HepG2 (cell line): Measurements from ENCODE around the gene C20orf204. TPM values are rescaled to one million over a fixed set of nuclear protein-coding genes. Genes with fewer than 3 reads are reported as not detected.

Experiments
- ATAC-seq: fragments of 200-7000 bp; cut with Tn5 transposase; 3 replicates; pipeline ENCODE4 v1.9.1; 2020; ENCODE audit warnings: mild to moderate bottlenecking, moderate library complexity
- BruUV-seq: library from RNA; stranded (reverse); fragments of 400-500 nt; replicated peaks from 2 replicates; lab custom pipeline; 2021; lab: Mats Ljungman, UMichigan
- CTCF ChIA-PET: fragments of 300-600 bp; formaldehyde crosslinking; extraction: SDS; loops from one replicate; lab custom pipeline; 2021; ENCODE audit warnings: low total read pairs, inconsistent platforms, low intra/inter-chr PET ratio; lab: Yijun Ruan, JAX
- POLR2A ChIA-PET: fragments of 350-600 bp; sonication (Branson Sonifier 250); formaldehyde crosslinking; loops from one replicate; lab custom pipeline; 2020; ENCODE audit warnings: antibody characterized with exemption, inconsistent platforms; lab: Yijun Ruan, JAX
- DNase-seq: peaks from one replicate; pipeline ENCODE4 v3.0.0-alpha.2; 2015; ENCODE audit warnings: low spot score
- FAIRE-seq: peaks from 3 replicates; lab custom pipeline; 2011; peaks lifted over from hg19 to GRCh38; lab: Jason Lieb, UNC
- H2AFZ ChIP-seq: one replicate; pipeline ENCODE4 v1.6.1; 2011; ENCODE audit warnings: low read length, inconsistent platforms
- H3K27ac ChIP-seq: fragments of 300-600 bp; 3 replicates; pipeline ENCODE4 v1.8.0; 2011; ENCODE audit warnings: mixed run types, mild to moderate bottlenecking, mixed read lengths, low read length, inconsistent platforms; ENCODE audit not compliant: insufficient read depth; ENCODE audit errors: extremely low read length
- H3K27me3 ChIP-seq, 2 experiments: fragments of 200-600 bp in 1 of 2; 2 replicates in 1 of 2; 3 replicates in 1 of 2; pipeline versions ENCODE4 v1.6.0 to v1.8.0; 2011; ENCODE audit warnings: low read length in 2 of 2, mild to moderate bottlenecking in 2 of 2, moderate library complexity in 2 of 2, inconsistent platforms in 1 of 2; ENCODE audit not compliant: insufficient read depth in 2 of 2, control insufficient read depth in 1 of 2
- H3K36me3 ChIP-seq, 2 experiments: fragments of 200-600 bp in 1 of 2; replicated peaks in 1 of 2; 2 replicates in 1 of 2; 3 replicates in 1 of 2; pipeline versions ENCODE4 v1.5.1 to v1.8.0; 2011; ENCODE audit warnings: low read length in 2 of 2, inconsistent platforms in 1 of 2; ENCODE audit not compliant: insufficient read depth in 2 of 2, control insufficient read depth in 1 of 2
- H3K4me1 ChIP-seq: 2 replicates; pipeline ENCODE4 v1.5.1; 2012; ENCODE audit warnings: low read length, inconsistent platforms; ENCODE audit not compliant: insufficient read depth
- H3K4me2 ChIP-seq: 2 replicates; pipeline ENCODE4 v1.6.0; 2011; ENCODE audit warnings: low read depth, low read length, inconsistent platforms
- H3K4me3 ChIP-seq, 3 experiments: fragments of 200-600 bp in 1 of 3; sonication (generic), shearing (Covaris generic) in 1 of 3; replicated peaks in 1 of 3; 2 replicates each; pipeline ENCODE4 v1.5.1; 2011 to 2016; ENCODE audit warnings: low read length in 3 of 3, inconsistent platforms in 2 of 3, low read depth in 2 of 3, mild to moderate bottlenecking in 2 of 3, control low read depth in 1 of 3, mixed read lengths in 1 of 3; ENCODE audit not compliant: insufficient read depth in 1 of 3
- H3K79me2 ChIP-seq: one replicate; pipeline ENCODE4 v1.6.1; 2011; ENCODE audit warnings: low read length, inconsistent platforms; ENCODE audit not compliant: insufficient read depth
- H3K9ac ChIP-seq: 2 replicates; pipeline ENCODE4 v1.6.0; 2011; ENCODE audit warnings: mild to moderate bottlenecking, low read depth, low read length, inconsistent platforms; ENCODE audit not compliant: insufficient read depth
- H3K9me3 ChIP-seq: 2 replicates; pipeline ENCODE4 v1.5.1; 2012; ENCODE audit warnings: mild to moderate bottlenecking, low read length
- H4K20me1 ChIP-seq: 2 replicates; pipeline ENCODE4 v1.6.0; 2011; ENCODE audit warnings: inconsistent platforms, mild to moderate bottlenecking, low read length, moderate library complexity; ENCODE audit not compliant: insufficient read depth
- MAFF ChIP-seq: IDR thresholded peaks from 2 replicates; pipeline ENCODE4 v1.6.1; 2011; ENCODE audit warnings: low read depth, low read length, improper control_type of control experiment
- TFDP1 ChIP-seq: IDR thresholded peaks from 2 replicates; pipeline ENCODE4 v1.6.1; 2016; ENCODE audit warnings: missing compliant biosample characterization, missing genetic modification reagents, borderline replicate concordance
- UBTF ChIP-seq: sonication (generic); formaldehyde crosslinking; IDR thresholded peaks from 2 replicates; pipeline ENCODE4 v1.4.0; 2020; ENCODE audit warnings: mild to moderate bottlenecking, missing genetic modification reagents
- ZBTB10 ChIP-seq: sonication (generic); formaldehyde crosslinking; IDR thresholded peaks from 2 replicates; pipeline ENCODE4 v1.4.0; 2020; ENCODE audit warnings: missing genetic modification reagents, borderline replicate concordance
- ZFP91 ChIP-seq: sonication (generic); formaldehyde crosslinking; IDR thresholded peaks from 2 replicates; pipeline ENCODE4 v1.9.0; 2022; ENCODE audit warnings: missing genetic modification reagents, mild to moderate bottlenecking, borderline replicate concordance
- ZNF20 ChIP-seq: sonication (generic); formaldehyde crosslinking; IDR thresholded peaks from 2 replicates; pipeline ENCODE4 v1.4.0; 2020; ENCODE audit warnings: mild to moderate bottlenecking, moderate library complexity, missing genetic modification reagents
- ZNF337 ChIP-seq: sonication (generic); formaldehyde crosslinking; IDR thresholded peaks from 2 replicates; pipeline ENCODE4 v1.5.1; 2020; ENCODE audit warnings: missing genetic modification reagents, low read depth, mild to moderate bottlenecking, borderline replicate concordance
- ZNF883 ChIP-seq: sonication (generic); formaldehyde crosslinking; IDR thresholded peaks from 2 replicates; pipeline ENCODE4 v1.5.1; 2020; ENCODE audit warnings: mild to moderate bottlenecking, missing genetic modification reagents; ENCODE audit errors: not compliant biosample characterization
- WGBS: methylation state at CpG from one replicate; pipeline ENCODE4 v1.1.6; 2017; ENCODE audit warnings: low lambda C conversion rate; 5-methylcytosine and 5-hydroxymethylcytosine counted together
- in situ Hi-C: cut with HindIII; loops from 2 replicates; pipeline ENCODE4 v1.10.0; 2017; ENCODE audit warnings: low pct_unique_long_range_greater_than_20kb; ENCODE audit not compliant: extremely low pct_ligation_motif_present
- intact Hi-C: fragments of 100-400 bp; cut with micrococcal nuclease; formaldehyde crosslinking; loops from one replicate; pipeline ENCODE4 v1.10.0; 2022; ENCODE audit not compliant: unreplicated experiment
- polyA plus RNA-seq, 8 experiments: library from polyadenylated mRNA; depleted of rRNA in 3 of 8; stranded (reverse) in 7 of 8; unstranded in 1 of 8; fragments of >200 nt; fragmentation: Illumina TruSeq in 4 of 8; extraction: Trizol in 4 of 8; gene quantifications; 2 replicates each; pipeline versions ENCODE4 v1.2.1 to v1.2.3, GENCODE V29; 2011 to 2016; ENCODE audit warnings: low read depth in 4 of 8, missing spikeins in 1 of 8, mixed read lengths in 1 of 8; ENCODE audit not compliant: insufficient read depth in 1 of 8
- total RNA-seq, 5 experiments: library from RNA; depleted of rRNA; stranded (reverse); fragments of >200 nt; fragmentation: Illumina TruSeq; extraction: Trizol; gene quantifications; 2 replicates each; pipeline ENCODE4 v1.2.3, GENCODE V29; 2016; ENCODE audit warnings: low read depth in 1 of 5

The C20orf204 gene
- total and polyA plus RNA-seq, 2 of the 13 experiments (the other 11 are each of a cell fraction or from before 2014, with no cell fraction given) = 22.1 to 80.0 TPM

- TF ChIP-seq UBTF = no peak
Observed at GRCh38 chr20:64043768-64044167, 7.8 kb downstream of the C20orf204 start (continued).

- intact Hi-C loops = no loop called here
- POLR2A ChIA-PET = interaction anchor here (0.7 to 10.1 kb wide), 5 partner anchors 9 to 76 kb away, joined by 3 to 252 read pairs (median 12); partner anchors contain the start of genes C20orf204, SAMD10 and SOX18
- in situ Hi-C loops = no loop called here
- peak overlapping the region; percentile 56 for H3K4me2 ChIP-seq
- no TSS peak for BruUV-seq
- peak overlapping the region in 1 of 3 experiments; percentile 45; a peak in 1 of 6 replicates for H3K4me3 ChIP-seq
- H3K27ac ChIP-seq = no peak overlapping the region
- H3K9me3 ChIP-seq = no peaks in the 10 kb centered on the region
- CTCF ChIA-PET = no interaction called here
- no peaks in the 10 kb centered on the region for H4K20me1 ChIP-seq
- ATAC-seq = no peak; the same call in 2 of the 3 replicates
- H3K27me3 ChIP-seq = no peaks in the 10 kb centered on the region
- no peaks in the 10 kb centered on the region for H3K36me3 ChIP-seq
- peaks cover 4% of the 10 kb centered on the region for H3K79me2 ChIP-seq
- peaks cover 56% of the 10 kb centered on the region for H3K4me1 ChIP-seq
- WGBS = 39% methylated on average over 13 of the region's 14 CpGs
- no peak for FAIRE-seq
- no peak for DNase-seq
- H2AFZ ChIP-seq = no peak overlapping the region
- no peak overlapping the region for H3K9ac ChIP-seq
- TF ChIP-seq ZNF337 (CRISPR knock-in tag) (0 out of 2 replicates have a peak, but pooled peaks have one; percentile 40), TFDP1 (no peak), UBTF (peak; percentile 23; the same call in 1 of the 2 replicates), ZBTB10 (CRISPR knock-in tag) (no peak), MAFF (0 out of 2 replicates have a peak, but pooled peaks have one; percentile 26), ZNF883 (CRISPR knock-in tag) (peak; percentile 54), ZNF20 (CRISPR knock-in tag) (no peak), ZFP91 (CRISPR knock-in tag) (0 out of 2 replicates have a peak, but pooled peaks have one; percentile 20)
Observed at GRCh38 chr20:64044484-64045247, 8.7 kb downstream of the C20orf204 start.
